IPS-18c (cell line): ENCODE data around the gene CPLX3.

ENCODE experiments used
- H3K4me3 ChIP-seq: 2 replicates; pipeline ENCODE4 v1.7.0; 2013; ENCODE audit warnings: low read depth, mild to moderate bottlenecking, low read length, moderate library complexity; ENCODE audit not compliant: insufficient read depth
- H3K9me3 ChIP-seq: one replicate; pipeline ENCODE4 v1.6.1; 2013; ENCODE audit warnings: mild to moderate bottlenecking, low read length, moderate library complexity; ENCODE audit not compliant: control insufficient read depth, insufficient read depth

The CPLX3 gene

DNA sequence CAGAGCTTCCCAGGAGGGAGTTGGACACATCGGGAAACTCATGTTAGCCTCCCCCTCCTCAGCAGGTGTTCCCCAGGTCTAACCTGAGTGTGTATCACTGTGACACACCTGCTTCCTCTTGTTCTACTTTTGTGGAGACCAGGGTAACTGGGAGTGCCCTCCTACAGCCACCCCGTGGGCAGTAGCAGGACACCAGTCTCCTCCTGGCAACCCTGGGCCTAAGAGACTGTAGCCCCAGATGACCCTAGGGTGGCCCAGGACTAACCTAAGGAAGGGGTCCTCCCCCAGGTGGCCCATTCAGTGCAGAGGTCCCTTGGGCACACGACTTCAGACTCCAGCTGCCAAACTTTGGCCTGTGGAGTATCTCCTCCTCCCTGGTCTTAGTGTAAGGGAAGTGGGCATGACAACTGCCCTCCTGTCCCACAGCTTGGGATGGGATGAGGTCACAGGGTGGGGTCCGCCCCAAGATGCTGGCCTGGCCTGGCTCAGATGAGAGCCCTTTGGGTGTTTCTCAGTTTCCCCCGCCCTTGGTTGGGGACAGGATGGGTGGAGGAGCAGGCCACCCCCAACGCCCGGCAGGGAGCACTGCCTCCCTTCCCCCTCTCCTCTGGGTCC lies 39.8 kb upstream of the CPLX3 start:
- no peak overlapping the region for H3K4me3 ChIP-seq
- H3K9me3 ChIP-seq = no peaks in the 10 kb centered on the region

DNA sequence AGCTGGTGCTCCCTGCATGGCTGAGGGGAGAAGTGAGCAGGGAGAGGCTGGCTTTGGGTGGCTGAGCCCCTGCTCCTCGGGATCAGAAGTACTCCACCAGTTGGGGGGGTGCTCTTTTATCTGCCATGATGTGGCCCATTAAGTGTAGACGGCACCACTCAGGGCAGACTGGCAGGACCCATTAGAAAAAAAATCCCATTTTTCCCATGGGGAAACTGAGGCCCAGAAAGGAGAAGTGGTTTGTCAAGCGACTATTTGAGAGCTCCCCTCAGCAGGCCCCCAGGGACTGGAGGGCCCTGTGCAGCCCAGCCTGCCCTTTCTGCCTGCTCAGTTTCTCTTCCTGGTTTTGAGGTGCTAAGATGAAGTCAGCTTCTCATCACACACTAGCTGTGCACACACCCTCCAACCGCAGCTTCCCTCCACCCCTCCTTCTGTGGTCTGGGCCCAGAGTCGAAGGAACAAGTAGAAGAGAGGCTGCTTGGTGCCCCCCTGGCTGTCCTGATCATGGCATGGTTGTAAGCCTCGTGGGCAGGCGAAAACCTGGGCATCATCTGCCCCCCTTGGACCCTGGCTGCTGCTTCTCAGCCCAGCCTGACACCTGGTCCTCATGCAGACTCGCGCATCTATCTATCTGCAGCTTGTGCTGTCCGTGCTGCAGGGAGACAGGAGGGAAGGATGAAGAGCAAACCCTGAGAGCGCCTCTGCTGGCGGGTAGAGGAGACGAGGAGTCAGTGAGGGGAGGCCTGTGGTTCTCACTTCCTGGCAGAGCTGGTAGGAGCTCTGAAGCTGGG lies 39.0 kb upstream of the CPLX3 start:
- Histone ChIP-seq H3K9me3 (no peaks in the 10 kb centered on the region), H3K4me3 (no peak overlapping the region)

DNA sequence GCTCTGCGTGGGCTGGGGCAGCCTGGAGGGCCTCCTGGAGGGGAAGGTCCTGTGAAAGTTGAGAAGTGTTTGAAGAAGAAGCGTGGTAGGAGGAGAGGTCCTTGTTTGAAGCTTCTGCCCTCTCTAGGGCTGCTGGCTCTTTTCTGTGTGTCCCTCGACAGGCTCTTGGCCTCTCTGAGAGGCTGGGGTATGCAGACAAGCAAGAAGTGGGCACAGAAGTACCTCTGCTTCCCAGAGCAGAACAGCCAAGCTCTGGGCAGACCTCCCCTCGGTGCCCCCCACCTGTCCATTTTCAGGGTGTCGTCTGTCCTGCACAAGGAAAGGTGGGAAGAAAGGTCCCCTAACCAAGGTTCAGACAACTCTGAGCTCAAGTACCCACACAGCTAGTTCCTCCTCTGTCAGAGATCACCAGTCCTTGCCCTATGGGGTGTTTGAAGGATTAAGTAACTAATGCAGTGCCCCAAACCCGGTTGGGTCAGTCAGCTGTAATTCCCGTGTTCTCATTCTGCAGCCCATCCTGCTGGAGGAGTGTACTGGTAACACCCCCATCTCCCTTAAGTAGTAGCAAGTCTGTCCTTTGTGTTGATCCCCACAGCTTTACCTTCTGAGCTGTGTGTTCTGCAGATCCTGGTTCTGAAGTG lies 38.3 kb upstream of the CPLX3 start:
- H3K9me3 ChIP-seq = no peaks in the 10 kb centered on the region
- no peak overlapping the region for H3K4me3 ChIP-seq

DNA sequence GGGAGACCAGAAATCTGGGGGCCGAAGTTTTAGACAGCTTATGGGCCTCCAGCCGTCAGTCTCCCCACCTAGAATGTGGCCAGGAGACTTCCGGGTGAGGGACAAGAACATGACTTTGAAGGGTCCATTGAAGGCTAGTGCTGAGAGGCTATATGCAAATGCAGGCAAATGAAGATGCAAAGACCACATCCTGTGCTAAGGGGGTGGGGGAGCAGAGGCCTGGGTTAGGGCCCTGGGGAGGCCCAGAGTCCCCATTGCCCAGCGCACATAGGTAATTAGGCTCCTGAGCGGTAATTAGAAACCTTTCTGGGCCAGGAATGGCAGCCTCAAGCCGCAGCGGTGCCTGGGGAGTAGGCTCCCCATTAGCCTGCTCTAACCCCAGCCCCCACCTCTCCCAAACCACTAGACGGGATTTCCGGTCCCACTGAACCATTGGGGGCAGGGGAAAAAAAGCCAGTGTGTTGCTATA lies 37.7 kb upstream of the CPLX3 start:
- Histone ChIP-seq H3K4me3 (peak overlapping the region; percentile 24; the same call in 1 of the 2 replicates), H3K9me3 (no peaks in the 10 kb centered on the region)

DNA sequence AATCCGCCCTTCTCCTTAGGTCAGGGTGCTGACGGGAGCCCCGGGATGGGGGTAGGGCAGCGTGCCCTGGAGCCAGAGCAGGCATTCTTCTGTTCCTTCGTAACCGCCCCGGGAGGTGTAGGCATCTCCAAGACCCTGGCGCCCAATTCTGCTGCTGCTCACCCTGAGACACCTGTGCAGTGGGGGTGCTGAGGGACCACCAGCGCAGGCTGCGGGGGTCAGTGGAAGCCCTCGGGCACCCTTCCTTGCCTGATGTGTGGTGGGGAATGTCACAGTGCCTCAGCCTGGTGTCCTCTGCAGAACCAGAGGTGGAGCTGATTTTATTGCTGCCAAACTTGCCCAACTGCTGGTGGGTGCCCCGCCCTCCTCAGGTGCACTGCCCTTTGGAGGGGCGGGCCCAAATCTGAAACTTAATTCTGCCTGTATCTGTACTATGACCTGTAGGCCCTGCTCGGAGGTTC lies 37.2 kb upstream of the CPLX3 start:
- Histone ChIP-seq H3K4me3 (peak overlapping the region; percentile 24; the same call in 1 of the 2 replicates), H3K9me3 (no peaks in the 10 kb centered on the region)

DNA sequence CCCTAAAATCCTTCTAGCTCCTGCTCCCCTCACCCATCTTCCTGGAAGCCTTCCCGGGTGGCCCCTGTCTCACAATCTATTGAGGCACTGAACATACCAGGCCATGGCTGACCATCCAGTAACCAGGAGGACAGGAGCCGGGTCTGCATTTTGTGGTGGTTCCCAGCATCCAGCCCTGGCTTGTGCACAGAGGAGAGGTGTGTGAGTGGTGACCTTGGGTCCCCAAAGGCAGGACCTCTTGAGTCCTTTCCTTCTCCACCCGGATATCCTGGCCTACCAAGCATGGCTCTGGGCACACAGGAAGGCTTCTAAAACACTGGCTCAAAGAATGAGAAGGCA lies 36.7 kb upstream of the CPLX3 start:
- H3K4me3 ChIP-seq = no peak overlapping the region

DNA sequence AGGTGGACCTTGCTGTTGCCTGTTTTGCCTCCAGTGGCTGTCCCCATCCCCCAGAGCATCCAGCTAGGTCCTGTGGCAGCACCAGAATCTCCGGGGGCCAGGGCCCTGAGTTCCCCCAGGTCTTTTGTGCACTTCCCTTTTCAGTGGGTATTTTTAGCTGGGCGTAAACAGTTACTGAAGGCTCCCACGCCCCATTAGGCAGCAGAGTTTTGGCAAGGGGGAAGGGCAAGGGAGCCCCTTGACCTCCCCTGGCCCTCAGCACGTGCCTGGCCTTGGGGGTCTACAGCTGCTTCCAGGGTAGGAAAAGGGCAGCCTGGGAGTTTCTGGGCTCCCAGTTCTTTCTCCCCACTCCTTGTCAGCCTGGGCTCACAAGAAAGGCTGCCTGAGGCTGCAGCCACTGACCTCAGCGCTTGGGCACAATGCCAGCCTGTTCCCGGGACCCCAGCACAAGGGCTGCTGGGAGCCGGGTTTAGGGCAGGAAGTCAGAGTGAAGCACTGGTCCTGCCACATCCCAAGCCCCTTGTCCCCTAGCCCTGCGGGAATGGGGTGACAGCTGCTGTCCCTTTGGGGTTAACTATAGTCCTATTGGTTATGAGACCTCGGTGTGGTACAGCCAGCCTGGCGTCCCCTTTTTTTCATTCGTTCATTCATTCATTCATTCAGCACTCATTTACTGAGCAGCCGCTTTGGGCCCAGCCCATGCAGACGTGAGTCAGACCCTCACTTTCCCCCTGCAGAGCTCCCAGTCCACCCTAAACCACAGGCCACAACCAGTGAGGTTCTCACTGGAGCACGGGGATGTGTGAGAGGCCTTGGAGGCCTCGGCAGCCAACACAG lies 36.1 kb upstream of the CPLX3 start:
- Histone ChIP-seq H3K4me3 (no peak overlapping the region), H3K9me3 (no peaks in the 10 kb centered on the region)

More for the DNA sequence above, 36.7 kb upstream of the CPLX3 start:
- no peaks in the 10 kb centered on the region for H3K9me3 ChIP-seq

DNA sequence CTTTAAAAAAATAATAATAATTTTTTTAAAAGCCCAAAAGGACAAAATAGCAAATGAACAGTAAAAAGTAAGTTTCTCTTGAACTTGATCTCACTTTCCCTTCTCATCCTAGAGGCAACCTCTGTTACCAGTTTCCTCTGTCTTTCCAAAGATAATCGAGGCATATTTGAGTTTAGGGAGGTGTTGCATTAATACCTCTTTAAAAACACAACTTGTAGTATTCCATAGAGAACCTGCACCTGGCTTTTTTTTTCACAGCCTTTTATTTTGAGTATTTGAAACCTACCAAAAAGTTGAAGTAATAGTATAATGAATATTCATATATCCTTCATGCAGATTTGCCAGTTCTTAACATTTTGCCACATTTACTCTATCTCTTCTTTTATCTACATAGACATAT lies 35.4 kb upstream of the CPLX3 start:
- H3K4me3 ChIP-seq = no peak overlapping the region
- no peaks in the 10 kb centered on the region for H3K9me3 ChIP-seq

DNA sequence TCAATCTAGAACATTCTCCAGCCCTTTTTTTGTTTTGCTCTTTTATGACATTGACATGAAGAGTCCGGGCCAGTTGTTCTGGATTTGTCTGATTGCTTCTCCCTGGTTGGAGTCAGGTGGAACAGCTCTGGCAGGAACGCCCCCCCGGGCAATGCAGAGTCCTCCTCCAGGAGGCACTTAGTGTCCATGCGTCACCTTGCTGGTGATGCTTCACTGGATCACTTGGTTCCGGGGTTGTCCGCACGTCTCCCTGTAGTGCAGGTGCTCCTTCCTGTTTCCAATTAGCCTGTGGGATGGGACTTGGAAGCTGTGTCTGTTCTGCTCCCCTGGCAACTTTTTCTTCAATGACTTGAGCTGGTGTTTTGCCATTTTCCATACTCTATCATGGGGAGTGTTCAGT lies 34.8 kb upstream of the CPLX3 start:
- no peak overlapping the region for H3K4me3 ChIP-seq
- no peaks in the 10 kb centered on the region for H3K9me3 ChIP-seq

DNA sequence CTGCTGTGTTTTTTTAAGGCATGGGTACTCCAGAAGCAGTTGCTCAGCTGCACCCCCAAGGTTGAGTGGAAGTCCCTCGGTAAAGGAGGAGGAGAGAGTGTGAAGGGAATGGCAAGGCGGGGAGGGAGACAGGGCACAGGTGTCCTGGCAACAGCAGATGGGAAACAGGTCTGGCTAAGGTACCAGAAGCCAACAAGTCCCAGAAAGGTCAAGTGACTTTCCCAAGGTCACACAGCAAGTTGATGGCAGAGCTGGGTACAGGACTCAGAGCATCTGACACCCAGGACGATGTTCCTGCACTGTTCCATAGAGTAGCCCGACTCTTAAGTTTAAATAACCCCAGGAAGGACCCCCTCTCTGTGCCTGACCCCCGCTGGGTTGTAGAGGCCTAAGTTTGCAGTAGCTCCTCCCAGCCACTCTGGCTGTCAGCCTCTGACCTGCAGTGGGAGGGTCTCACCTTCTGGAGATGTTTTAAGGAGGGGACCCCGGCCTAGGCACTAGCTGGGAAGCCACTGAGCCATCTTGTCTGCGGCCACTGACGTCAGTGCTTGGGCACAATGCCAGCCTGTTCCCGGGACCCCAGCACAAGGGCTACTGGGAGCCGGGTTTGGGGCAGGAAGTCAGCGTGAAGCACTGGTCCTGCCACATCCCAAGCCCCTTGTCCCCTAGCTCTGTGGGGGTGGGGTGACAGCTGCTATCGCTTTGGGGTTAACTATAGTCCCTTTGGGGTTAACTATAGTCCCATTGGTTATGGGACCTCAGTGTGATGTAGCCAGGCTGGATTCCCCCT lies 34.0 kb upstream of the CPLX3 start:
- Histone ChIP-seq H3K4me3 (no peak overlapping the region), H3K9me3 (no peaks in the 10 kb centered on the region)

DNA sequence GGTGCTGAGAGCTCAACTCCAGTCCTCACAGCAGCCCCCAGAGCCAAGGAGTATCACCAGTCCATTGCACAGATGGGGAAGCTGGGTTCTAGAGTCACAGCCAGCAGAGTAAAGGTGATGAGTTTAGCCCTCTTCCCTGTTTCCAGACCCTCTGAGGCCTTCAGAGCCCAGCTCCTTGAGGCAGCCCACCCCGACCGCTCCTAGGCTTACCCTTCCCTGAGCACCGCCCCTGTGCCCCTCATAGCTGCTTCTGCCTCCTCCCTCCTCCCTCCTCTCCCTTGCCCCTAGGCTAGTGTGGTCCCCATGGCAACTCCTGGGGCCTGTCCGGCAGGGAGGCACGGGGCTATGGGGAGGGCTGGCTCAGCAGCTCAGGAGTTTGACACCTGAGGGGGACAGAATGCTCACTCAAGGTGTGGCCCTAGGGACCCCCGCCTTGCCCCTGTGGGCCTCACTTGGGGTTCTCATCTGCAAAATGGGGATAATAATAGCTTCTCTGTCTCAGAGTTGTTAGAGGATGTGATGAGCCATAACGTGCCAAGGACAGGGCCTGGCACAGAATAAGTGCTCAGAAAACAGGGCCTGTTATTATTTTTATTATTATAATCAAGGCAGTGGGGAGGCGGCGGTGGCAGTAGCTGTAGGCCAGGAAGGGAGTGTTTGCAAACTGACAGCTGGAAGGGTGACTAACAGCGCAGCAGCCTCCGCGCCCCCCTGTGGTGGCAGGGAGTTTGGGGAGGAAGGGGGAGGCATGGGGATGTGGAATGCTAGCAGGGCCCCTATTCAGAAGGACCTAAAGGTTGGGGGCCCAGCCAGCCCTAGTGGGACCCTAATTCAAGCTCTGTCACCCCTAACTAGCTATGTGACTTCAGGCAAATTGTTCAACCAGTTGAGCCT lies 33.0 kb upstream of the CPLX3 start:
- Histone ChIP-seq H3K4me3 (no peak overlapping the region), H3K9me3 (no peaks in the 10 kb centered on the region)

DNA sequence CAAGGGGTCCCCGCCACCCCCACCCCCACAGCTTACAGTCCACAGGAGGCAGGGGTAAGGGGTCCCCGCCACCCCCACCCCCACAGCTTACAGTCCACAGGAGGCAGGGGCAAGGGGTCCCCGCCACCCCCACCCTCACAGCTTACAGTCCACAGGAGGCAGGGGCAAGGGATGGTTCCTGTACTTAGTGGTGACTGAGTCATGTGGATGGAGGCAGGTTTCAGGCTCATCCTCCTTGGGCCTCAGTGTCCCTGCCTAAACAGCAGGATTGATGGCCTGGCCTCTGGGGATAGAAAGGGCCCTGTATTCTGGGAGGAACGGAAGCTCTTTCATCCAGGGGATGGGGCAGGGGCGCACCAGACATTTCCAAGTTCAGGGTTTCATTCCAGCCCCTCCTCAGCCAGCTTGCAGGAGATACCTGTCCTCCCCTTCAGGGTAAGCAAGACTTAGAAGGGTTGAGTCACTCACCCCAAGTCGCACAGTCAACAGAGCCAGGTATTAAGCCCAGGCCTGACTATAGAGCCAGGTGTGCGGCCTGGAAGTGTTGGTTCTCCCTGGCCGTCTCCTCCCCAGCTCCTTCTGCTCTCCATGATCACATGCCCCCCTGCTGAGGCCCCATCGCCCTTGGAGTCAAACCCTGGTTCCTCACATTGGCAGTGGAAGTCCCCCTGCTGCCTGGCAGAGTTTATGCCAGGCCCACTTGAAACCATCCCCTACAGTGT lies 32.0 kb upstream of the CPLX3 start:
- H3K9me3 ChIP-seq = no peaks in the 10 kb centered on the region

DNA sequence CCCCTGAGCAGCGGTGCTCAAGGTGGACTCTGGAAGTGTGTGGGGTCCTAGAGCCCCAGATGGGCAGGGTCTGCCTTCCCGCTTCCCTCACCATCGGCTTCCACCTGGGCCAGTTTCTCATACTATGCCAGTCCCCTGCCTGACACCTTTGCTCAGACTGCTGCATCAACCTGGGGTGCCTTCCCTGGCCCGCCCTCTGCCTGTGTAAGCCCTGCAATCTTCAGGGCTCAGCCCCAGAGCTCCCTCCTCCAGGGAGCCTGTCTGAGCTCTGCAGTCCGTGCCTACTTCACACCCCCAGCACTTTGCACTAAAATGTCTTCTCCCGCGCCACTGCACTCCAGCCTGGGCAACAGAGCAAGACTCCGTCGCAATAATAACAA lies 31.5 kb upstream of the CPLX3 start:
- H3K4me3 ChIP-seq = no peak overlapping the region
- H3K9me3 ChIP-seq = no peaks in the 10 kb centered on the region

More for the DNA sequence above, 32.0 kb upstream of the CPLX3 start:
- H3K4me3 ChIP-seq = no peak overlapping the region

DNA sequence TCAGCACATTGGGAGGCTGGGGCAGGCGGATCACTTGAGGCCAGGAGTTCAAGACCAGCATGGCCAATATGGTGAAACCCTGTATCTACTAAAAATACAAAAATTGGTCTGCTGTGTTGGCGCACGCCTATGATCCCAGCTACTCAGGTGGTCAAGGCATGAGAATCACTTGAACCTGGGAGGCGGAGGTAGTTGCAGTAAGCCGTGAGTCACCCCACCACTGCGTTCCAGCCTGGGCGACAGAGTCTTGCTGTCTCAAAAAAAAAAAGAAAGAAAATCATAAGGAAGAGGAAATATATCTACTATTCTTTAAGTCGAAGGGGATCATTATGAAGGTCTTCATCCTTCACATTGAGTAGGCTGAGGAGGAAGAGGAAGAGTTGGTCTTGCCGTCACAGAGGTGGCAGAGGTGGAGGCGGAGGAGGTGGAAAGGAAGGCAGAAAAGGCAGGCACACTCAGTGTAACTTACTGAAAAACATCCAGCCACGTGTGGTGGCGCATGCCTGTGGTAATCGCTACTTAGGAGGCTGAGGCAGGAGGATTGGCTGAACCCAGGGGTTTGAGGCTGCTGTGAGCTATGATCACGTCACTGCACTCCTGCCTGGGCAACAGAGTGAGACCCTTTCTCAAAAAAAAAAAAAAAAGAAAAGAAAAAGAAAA lies 30.3 kb upstream of the CPLX3 start:
- H3K4me3 ChIP-seq = no peak overlapping the region

More for the DNA sequence above, 30.3 kb upstream of the CPLX3 start:
- H3K9me3 ChIP-seq = no peaks in the 10 kb centered on the region
